Bronchial epithelial cell (primary cell): ENCODE results near the gene PHPT1. TPM values are rescaled to one million over a fixed set of nuclear protein-coding genes. Genes with fewer than 3 reads are reported as not detected.
"Not testable (repeated sequence)": the region's sequence is repeated elsewhere in the genome, so short reads cannot be mapped to it uniquely, and the experiment has no call there.

Experiments used
- DNase-seq: peaks from one replicate; pipeline ENCODE4 v3.0.0-alpha.2; 2010; ENCODE audit warnings: low read depth
- FAIRE-seq: peaks from 2 replicates; lab custom pipeline; 2011; peaks lifted over from hg19 to GRCh38; lab: Jason Lieb, UNC
- H3K27me3 ChIP-seq: 2 replicates; pipeline ENCODE4 v1.5.1; 2011; ENCODE audit warnings: low read length; ENCODE audit not compliant: control insufficient read depth, insufficient read depth
- H3K36me3 ChIP-seq: 2 replicates; pipeline ENCODE4 v1.5.1; 2011; ENCODE audit warnings: low read length; ENCODE audit not compliant: control insufficient read depth, insufficient read depth
- H3K4me3 ChIP-seq: 2 replicates; pipeline ENCODE4 v1.5.1; 2011; ENCODE audit warnings: mild to moderate bottlenecking, low read depth, low read length, control low read depth
- CTCF ChIP-seq: IDR thresholded peaks from 2 replicates; pipeline ENCODE4 v1.5.1; 2011; ENCODE audit warnings: mild to moderate bottlenecking, moderate library complexity, low read length, control low read depth, inconsistent platforms; ENCODE audit not compliant: insufficient read depth, severe bottlenecking
- total RNA-seq: library from RNA; depleted of rRNA; stranded (reverse); fragments of >200 nt; gene quantifications from 2 replicates; pipeline ENCODE4 v1.2.1, GENCODE V29; 2014

The PHPT1 gene
- total RNA-seq, 1 donor from 2014 or later: 57.9 TPM

GRCh38 chr9:136831002-136831719, 18.0 kb upstream of the PHPT1 start:
- FAIRE-seq (no peak), DNase-seq (no peak)
- Histone ChIP-seq H3K27me3 (no peaks in the 10 kb centered on the region), H3K36me3 (peaks cover 32% of the 10 kb centered on the region), H3K4me3 (no peak overlapping the region)
- TF ChIP-seq CTCF: no peak

- TF ChIP-seq CTCF: no peak
- no peaks in the 10 kb centered on the region for H3K27me3 ChIP-seq
- peaks cover 28% of the 10 kb centered on the region for H3K36me3 ChIP-seq
- FAIRE-seq (no peak), DNase-seq (no peak)
- no peak overlapping the region for H3K4me3 ChIP-seq
Measured at GRCh38 chr9:136831720-136832104, 17.5 kb upstream of the PHPT1 start.

- FAIRE-seq (no peak), DNase-seq (no peak)
- H3K4me3 ChIP-seq: no peak overlapping the region
- H3K27me3 ChIP-seq: no peaks in the 10 kb centered on the region
- peaks cover 22% of the 10 kb centered on the region for H3K36me3 ChIP-seq
- no peak for TF ChIP-seq CTCF
Measured at GRCh38 chr9:136832581-136832980, 16.6 kb upstream of the PHPT1 start.

GRCh38 chr9:136833381-136834048, 15.7 kb upstream of the PHPT1 start:
- not testable (repeated sequence) for FAIRE-seq, H3K27me3 ChIP-seq, H3K4me3 ChIP-seq, DNase-seq
- peaks cover 20% of the 10 kb centered on the region for H3K36me3 ChIP-seq

GRCh38 chr9:136835162-136835931, 13.9 kb upstream of the PHPT1 start:
- no peak for TF ChIP-seq CTCF
- no peak for FAIRE-seq
- DNase-seq: no peak
- Histone ChIP-seq H3K27me3 (no peaks in the 10 kb centered on the region), H3K36me3 (peaks cover 10% of the 10 kb centered on the region), H3K4me3 (no peak overlapping the region)
